DMS53 (cell line): ENCODE measurements around the gene CAMK2B.

Experiments
- DNase-seq: peaks from one replicate; lab custom pipeline; 2025; lab: John Stamatoyannopoulos, UW

Gene CAMK2B

DNA sequence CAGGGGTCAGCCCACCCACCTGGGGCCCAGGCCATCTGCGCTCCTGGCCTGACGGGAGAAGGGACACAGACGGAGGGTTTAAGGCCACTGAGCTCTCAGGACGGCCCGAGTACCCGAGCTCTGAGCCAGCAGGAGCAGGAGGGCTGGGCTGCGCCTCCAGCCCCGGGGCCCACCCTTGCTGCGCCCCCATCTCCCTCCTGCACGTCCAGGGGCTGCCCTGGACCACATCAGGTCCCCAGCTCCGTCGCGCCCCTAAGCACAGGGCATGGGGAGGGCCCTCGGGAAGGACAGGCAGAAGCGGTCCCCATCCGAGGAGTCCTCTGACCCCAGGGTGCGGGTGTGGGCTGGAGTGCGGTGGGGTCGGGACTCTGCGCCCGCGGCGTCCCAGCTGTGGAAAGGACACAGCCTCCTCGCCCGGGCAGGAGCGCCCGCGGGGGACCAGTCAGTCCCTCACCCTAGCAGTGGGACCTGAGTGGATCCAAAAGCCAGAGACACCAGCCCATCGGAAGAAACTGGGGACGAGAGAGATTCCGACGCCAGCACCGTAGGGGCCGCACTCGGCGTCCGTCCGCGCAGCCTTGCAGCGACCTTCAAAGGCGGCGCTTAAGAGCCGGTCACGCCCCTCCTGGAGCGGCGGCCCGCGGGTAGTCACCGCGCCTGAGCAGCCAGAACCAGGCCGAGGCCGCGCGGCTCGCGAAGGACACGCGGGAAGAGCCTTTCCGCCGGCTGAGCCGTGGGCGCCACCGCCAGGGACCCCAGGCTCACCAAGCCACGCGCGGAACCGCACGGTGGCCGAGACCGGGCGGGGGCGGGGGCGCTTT lies 15.9 kb downstream of the CAMK2B start:
- peak; percentile 88 for DNase-seq

DNA sequence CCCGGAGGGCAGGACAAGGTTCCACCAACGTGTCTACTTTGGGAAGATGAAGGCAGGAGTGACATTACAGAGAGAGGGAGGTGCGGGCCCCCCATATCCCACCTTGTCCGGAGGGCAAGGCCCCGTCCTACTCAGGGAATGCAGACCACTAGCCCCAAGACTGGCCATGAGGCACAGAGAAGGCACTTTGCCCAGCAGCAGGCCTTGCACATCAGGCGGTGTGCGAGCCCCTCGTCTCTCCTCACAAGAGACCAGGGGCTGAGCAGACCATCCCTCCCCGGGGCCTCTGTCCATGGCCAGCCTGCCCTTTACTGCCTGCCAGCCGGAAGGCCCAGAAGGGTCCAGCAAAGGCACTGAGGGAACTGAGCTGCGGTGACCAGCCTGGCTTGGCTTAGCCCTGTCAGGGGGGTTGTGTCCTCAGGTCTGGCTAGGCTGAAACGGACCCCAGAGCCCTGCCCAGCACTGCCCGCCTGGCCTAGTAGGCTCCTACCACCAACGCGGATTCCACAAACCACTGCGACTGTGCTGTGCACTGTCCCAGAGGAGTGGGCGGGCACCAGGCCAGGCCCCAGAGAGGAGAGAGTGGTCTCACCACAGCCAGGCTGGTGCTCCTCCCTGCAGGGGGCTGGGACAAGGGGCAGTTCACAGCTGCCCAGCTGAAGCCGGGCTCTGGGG lies 16.7 kb downstream of the CAMK2B start:
- DNase-seq = no peak

DNA sequence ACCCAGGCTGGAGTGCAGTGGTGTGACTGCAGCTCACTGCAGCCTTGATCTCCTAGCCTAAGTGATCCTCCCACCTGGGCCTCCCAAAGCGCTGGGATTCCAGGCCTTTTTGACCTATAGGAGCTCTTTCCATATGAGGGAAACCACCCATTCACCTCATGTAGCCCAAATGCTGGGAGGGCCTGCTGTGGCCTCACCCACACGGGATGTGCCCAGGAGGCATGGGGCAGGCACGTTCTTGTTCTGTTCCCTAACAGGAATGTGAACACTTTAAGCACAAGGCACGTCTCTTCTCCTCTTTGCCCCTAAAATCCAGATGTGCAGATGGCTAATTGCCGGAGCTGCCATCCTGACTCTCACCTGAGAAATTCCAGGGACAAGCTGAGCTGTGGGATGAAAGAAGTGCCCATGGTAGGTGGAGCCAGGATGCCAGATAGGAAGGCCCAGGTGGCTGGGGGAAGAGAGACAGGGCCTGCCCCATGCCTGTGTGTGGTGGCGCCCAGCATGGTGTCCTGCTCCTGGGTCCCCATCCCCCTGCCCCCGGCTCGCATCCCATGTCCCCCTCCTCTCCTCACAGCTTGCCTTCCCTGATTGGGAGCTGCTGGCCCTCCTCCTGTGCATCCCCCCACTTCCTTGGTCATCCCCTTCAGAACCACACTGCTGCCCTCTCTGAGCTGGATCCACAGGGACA lies 17.3 kb downstream of the CAMK2B start:
- DNase-seq = peak; percentile 23

DNA sequence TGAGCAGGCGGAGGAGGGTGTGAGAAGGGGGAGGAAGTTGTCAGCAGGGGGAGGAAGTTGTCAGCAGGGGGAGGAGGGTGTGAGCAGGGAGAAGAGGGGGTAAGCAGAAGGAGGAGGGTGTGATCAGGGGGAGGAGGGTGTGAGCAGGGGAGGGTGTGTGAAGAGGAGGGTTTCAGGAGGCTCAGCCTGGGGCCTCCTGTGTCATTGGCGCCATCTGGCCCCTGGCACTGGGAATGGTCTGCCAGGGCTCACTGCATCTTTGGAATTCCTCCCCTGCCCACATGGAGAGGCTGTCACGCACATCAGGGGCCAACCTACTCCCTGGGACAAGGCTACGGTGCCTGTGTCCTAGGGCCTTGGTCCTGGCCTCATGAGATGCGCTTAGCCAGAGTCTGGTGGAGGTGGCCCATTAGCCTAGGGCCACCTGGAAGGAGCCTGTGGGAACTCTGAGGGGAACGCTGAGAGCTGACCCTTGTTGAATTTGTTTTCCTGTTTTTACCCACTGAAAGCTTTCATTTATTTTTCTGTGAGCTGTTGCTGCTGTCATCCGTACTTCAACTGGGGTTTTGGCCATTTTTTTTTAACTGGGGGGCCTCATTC lies 18.0 kb downstream of the CAMK2B start:
- peak; percentile 88 for DNase-seq

GRCh38 chr7:44306606-44307005 lies 18.8 kb downstream of the CAMK2B start:
- peak; percentile 22 for DNase-seq

DNA sequence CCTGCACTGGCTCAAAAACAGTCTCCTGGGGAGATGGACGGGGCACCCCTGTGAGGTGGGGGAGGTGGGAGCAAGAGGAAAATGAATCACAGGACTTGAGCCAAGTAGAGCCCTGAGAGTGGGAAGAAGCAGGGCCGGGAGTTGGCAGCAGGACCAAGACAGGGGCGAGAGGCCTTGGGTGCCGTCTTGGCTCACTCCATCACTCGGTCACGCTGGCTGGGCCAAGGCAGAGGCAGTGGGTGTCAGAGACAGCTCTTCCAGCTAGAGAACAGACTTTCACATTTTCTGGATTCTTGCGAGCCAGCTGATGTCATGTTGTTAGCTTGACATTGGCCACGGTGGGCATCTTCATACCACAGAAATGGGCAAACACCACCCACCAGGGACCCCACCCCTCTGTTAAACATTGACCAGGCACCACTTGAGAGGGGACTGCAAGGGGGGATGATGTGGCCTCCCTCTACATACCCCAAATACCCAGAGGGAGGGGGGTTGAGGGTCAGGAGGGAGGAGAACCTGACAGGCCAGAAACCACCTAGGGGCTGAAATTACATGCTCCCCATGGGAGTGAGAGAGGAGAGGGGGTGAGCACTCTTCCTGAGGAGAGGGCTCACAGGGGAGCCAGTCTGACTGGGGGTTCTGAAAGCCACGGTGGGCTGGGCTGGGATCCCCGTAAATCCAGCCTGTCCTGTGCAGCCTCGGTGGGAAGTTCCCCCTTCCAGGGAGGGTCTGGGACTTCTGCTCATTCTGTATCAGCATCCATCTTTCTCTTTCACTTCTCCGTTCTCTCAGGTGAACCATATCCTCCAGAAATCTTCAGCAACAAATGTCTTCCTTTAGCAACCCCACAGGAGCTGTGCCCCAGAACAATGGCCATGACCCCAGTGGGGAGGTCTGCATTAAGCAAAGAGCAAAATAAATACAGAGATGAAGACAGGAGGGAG lies 19.6 kb downstream of the CAMK2B start:
- no peak for DNase-seq

DNA sequence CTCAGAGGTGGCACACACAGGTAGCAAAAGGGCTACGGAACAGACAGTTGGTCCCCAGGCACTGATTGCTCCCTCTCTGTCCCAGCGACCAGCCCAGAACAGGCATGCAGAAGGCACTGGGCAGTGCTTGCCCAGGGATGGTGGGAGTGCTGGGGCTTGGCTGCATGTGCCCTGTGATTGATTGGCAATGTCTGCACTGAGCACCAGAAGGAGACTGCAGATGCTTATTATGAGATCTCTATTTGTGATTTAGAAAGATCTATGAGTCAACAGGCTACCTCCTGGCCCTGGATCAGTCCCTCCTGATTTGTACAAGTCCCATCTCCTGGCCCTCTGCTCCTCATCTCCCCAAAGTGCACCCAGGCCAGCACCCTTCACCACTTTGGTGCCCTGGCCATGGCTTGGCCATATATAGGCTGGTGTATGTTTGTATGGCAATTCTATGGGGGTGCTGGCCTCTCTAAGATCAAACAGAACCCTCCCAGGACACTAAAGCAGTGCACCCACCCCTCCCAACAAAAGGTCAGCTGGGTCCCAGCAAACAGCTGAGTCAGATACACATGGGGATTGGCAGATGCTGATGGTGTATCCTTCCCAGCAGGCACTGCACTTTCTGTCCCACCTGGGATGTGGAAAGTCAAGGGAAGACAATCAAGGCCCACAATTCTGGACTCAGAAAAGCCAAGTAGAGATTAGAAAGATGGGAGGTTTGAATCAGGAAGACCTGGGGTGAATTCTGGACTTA lies 30.9 kb downstream of the CAMK2B start:
- no peak for DNase-seq

DNA sequence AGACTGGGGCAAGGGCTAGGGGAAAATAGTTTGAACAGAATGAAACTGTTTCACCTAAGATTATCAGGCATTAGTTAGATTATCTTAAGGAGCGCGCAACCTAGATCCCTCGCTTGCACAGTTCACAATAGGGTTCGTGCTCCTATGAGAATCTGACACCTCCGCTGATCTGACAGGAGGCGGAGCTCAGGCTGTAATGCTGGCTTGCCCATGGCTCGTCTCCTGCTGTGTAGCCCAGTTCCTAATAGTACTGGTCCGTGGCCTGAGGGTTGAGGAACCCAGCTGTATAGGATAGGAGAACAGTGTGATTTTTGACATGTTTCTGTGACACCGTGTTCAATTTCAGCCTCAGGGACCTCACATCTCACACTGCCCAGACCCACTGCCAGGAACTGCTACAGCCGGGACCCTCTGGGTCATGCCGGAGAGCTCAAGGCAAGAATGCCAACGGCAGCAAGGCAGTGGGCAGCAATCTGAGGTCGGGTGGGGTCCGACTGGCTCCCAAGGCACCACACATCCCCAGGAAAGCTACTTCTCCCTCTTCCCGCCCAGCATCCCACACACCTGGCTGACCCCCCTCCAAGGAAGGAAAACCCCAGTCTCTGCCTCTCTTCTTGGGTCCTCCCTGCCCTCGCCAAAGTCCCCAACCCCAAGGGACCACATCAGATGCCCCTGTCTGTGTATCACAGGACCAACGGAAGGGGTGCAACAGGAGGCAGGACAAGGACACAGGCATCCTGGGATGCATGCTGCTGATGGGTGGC lies 31.7 kb downstream of the CAMK2B start:
- DNase-seq = no peak

GRCh38 chr7:44292876-44293560 lies 32.4 kb downstream of the CAMK2B start:
- no peak for DNase-seq

- no peak for DNase-seq
Measured at GRCh38 chr7:44292420-44292817, 33.0 kb downstream of the CAMK2B start.

- no peak for DNase-seq
Measured at GRCh38 chr7:44291733-44292419, 33.5 kb downstream of the CAMK2B start.

DNA sequence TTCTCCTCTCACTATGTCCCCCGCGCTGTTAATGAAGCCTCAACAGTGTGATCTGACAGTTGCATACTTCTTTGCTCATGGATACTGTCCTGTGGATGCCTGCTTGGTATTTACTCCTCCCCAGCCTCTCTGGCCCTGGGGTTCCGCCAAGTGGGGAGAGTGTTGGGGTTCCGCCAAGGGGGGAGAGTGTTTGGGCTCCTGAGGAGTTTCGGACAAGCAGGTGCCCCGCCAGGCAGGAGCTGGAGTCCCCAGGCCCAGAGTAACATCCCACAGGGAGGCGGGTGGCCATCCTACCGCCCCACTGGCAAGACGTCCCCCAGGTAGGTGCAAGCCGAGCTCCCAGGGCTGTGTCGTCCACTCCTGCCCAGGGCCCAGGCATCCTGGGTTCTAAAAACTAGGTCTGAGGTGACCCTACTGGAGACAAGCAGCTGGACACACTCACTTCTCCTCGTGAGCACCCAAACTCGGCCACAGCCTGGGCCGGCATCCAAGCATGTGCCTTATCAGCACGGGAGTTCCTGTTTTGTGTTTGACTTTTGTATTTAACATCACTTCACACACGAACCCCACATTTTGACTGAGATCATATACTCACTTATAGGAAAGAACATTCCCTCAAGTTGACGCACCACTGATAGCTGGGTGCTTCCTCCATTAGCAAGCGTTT lies 34.2 kb downstream of the CAMK2B start:
- no peak for DNase-seq

GRCh38 chr7:44290252-44290620 lies 35.2 kb downstream of the CAMK2B start:
- DNase-seq = no peak

DNA sequence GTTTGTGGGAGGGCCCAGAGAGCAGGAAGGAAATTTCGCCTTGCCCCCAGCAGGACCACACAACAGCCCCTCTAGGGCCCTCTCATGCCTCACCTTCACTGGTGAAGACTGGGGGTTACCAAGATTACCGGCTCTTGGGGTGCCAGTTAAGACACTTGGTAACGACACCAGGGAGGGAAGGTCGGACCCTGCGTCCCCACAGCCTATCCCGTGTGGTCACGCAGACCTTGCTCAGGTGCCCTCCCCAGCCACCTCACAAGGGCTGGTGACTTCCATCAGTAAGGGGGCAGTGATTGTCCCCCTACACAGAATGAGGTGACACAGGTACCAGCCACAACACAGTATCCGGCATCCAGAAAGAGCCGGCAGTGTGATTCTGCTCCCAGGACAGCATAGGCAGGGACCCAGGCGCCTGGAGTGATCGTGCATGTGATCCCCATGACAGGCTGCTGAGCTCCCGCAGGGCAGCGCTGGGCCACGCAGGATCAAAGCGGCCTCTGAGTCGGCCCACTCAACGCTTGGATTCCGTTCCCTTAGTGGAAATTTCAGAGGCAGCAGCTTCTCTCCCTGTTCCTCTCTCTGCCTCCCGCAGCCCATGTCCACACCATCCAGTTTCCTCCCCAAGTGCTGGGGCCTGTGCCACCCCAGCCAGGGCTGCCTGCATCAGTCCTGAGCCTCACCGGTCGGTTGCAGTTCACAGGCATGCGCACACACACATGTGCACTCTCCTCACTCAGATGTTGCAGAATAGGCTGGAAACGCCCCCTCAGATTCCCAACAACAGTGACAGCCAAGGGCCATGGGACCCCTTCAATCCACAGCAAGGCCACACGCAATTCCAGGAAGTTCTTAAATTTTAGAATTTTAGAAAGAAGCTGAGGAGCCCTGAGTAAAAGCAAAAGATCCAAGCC lies 35.8 kb downstream of the CAMK2B start:
- no peak for DNase-seq

- DNase-seq = no peak
Measured at GRCh38 chr7:44288811-44289340, 36.5 kb downstream of the CAMK2B start.

DNA sequence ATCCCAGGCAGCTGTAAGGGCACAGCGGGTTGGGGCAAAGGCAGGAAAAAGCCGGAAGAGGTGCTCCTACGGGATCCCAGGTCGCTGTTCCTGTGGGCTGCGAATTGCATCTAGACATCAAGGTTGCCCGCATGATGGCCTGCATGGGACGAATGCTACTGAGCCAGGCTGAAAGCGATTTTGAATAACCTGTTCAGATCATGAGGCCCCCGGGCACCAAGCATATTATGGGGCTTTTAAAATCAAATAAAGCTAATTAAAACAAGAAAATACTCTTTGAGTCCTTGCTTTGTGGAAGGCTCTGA lies 37.1 kb downstream of the CAMK2B start:
- no peak for DNase-seq
